Fibroblast of gingiva (primary cell): ENCODE data around the gene BAZ2B.
A peak's percentile ranks its signal among the peaks of the same experiment; 100 is the strongest.

ENCODE experiments used
- DNase-seq: peaks from one replicate; pipeline ENCODE4 v3.0.0-alpha.2; 2011; ENCODE audit warnings: low read depth

Gene BAZ2B

GRCh38 chr2:159617100-159617499 lies 752 bp upstream of the BAZ2B start:
- DNase-seq, result no peak

DNA sequence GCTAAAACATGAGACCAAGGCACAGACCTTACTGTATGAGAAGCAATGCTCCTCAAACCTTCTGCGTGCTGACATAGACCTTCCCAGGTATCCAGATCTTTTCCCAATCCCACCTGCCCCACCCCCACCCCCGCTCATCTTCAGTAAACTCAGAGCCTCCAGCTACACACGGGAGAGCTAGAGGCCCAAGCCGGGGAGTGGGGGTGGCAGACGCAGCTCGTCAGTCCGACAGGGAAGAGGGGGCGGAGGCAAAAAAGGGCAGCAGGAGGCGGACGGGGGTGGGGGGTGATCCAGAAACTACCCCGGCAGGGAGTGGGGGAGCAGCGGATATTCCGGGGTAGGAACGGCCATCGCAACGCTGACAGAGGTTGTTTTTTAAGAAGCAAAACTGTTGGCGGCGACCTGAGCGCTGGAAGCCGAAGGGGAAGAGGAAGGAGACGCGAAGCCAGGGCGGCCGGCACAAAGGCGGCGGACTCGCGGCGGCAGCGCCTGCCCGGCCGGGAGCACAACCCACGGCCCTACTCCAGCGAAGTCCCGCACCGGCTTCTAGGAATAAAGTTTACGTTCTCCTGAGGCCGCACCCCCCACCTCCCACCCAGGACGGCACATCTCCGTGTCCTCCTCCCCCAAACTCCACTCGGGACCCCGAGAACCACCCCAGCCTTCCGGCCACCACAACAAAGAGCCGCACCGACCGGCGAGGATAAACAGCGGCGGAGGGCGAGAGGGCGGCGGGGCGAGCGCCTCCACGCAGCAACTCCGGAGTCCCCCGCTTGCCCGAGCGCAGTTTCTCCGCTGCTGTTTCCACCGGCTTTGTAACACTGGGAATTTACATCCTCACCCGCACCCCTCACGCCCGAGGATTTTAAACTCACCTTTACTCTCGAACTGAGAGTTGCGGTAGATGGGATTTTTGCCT lies 722 bp downstream of the BAZ2B start:
- DNase-seq, result peak; percentile 91

DNA sequence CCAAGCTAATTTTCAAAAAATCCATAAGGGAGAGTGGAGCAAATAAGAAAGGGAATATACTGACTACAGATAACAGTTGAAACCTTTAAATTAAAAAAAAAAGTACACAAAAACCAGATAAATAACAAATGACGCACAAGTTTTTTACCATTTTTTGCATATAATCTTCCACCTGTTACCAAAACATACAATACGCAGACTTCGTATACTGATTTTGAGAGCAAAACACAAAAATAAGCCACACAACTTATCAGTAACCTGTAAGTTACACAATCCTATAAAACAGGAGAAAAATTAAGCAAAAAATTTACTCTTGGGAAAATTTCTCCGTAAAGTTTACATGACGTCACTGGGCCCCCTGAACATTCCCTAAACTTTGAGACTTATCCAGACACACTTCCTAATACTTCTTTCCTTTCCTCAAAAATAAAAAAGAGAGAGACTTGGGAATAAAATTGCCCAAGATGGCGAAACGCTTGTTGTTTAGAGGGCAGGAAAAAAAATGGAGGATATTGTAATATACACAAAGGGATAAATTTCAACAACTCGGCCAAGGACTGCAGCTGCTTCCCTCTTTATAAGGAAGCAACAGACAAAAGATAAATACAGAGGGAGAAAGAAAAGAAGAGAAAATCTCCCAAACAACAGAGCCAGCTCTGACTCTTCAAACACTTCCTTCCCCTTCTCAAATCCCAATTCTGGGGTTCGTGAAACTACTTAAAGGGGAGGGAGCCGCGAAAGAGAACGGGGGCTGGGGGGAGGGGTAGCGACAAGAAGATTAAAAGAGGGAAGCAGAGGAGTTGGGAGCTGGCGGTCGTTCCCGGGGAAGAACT lies 1.6 kb downstream of the BAZ2B start:
- DNase-seq, result peak; percentile 57

- DNase-seq, result peak; percentile 9
Observed at GRCh38 chr2:159613651-159614285, 2.6 kb downstream of the BAZ2B start.

DNA sequence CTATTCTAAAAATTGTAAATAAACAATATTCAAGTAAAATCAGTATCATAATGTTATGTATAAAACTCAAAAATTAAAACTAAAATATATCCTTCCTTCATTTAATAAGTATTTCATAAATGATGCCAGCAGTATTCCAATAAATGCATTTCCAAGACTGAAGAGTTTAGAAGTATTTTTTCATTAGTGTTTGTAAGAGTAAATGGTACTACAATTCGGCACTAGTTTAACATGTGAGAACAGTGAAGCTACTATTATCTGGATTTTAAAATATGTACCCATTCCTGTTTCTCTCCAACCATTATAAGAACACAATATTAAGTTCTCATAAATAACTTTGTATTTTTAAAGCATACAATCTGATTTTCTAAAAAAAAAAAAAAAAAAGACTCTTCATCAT lies 3.3 kb downstream of the BAZ2B start:
- no peak for DNase-seq

DNA sequence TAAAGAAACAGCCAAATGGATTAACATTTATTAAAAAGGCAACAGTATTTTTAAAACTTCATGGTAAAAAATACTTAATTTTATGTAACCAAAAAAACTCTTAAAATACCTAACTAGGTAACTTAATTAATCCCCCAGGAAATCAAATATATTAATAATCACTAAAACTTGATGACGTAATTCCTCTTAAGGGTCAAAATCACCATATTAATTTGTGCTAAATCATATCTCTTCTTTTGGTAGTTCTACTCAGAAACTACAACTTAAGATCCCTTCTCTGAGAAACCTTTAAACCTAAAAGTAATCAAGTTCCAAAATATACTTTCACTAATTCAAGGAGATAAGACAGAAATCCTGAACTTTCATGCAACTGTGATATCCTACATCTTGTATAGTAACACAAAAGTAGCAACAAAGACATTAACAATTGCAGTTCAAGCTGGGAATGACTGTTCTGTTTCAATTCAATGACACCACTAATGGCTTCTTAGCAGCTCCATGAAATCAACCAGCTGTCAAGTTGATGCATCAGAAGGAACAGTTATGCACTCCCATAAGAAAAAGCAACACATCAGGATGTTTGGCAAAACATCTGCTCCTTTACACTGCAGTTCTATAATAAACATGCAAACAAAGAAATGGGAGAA lies 4.0 kb downstream of the BAZ2B start:
- DNase-seq, result no peak

DNA sequence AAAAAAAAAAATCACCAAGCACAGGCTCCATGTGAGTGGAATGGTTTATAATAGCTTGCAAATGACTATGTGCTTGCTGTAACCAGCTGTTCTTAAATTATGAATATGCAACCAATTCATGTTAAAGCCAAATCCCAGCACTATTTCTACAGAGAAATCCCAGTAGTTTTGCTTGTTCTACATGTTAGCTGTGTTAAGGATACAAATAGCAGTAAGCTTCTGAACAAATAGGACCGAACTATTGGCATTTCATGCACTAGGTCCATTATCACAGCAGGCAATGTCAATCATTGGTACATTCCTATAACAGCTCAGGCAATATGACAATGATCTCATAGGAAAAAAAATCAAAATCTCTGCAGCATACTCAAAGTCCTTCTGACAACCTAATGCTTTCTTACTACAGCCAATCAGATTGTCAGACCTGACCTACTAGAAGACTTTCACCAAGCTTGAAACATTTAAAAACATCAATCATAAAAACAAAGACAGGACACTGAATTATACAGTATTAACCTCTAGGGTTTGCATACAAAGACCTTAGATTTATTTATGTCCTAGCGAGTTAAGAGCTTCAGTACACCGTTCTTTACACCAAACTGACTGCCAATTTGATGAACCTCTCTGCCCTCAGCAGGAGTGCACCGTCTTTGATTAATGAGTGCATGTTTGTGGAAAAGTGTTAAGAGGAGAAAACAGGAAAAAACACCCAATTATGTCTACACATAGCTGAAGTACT lies 6.4 kb downstream of the BAZ2B start:
- no peak for DNase-seq

DNA sequence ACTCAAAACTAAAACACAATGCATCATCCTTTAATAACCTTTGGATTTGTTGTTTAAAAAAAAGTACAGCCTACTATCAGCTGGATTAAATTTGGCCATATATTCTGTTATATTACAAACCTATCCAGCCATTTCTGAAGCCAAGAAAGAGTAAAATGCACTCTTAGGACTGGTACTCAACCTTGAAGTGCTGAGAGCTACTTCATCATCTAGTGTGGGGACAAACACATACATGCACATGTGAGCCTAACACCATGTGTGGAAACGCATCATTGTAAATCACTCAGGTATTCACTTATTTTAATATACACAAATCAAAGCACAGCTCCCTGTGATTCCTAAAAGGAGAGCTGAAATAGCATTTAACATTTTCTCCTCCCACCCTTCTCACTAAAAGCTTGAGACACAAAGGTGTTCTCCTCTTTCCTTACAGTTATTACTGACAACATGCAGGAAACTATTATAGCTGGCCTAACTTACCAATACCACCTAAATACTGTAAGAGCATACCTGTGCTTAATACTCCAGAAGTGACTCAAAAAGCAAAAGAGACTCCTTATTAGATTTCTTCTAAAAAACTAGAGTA lies 7.5 kb downstream of the BAZ2B start:
- DNase-seq, result no peak

GRCh38 chr2:159608108-159608507 lies 8.2 kb downstream of the BAZ2B start:
- no peak for DNase-seq

DNA sequence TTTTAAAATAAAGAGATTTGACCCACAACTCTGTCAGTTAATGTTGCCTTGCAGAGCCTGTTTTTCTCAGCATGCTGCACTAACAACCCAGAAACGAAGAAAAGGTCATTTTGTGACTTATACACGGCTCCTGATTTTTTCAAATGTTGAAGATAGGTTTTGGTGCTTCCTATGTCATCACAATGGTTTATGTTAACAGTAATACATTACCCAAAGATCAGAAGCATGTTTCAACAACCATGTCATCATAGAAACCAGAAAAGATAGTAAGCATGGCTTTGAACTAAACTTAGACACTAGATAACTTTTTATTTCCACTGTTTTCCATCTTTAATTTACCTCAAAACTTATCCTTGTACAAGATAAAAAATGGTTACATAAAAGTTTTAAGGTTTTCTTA lies 10.1 kb downstream of the BAZ2B start:
- no peak for DNase-seq

GRCh38 chr2:159605441-159606178 lies 10.7 kb downstream of the BAZ2B start:
- DNase-seq, result no peak

DNA sequence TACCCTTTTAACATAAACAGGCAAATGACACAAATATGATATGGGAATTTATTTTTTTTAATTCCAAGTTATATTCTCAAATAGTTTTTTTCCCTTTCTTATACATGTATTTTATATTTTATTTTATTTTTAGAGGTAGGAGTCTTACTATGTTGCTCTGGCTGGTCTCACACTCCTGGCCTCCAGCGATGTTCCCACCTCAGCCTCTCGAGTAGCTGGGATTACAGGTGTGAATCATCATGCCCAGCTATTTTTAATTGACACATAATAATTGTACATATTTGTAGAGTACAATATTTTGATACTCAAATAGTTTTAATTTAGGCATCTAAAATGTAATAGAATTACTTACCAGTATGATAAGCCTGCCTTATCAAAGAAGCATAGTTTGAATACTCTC lies 12.2 kb downstream of the BAZ2B start:
- DNase-seq, result no peak

GRCh38 chr2:159600752-159601151 lies 15.6 kb downstream of the BAZ2B start:
- DNase-seq, result no peak

- DNase-seq, result no peak
Observed at GRCh38 chr2:159595410-159596046, 20.8 kb downstream of the BAZ2B start.

GRCh38 chr2:159592441-159592840 lies 23.9 kb downstream of the BAZ2B start:
- DNase-seq, result no peak

DNA sequence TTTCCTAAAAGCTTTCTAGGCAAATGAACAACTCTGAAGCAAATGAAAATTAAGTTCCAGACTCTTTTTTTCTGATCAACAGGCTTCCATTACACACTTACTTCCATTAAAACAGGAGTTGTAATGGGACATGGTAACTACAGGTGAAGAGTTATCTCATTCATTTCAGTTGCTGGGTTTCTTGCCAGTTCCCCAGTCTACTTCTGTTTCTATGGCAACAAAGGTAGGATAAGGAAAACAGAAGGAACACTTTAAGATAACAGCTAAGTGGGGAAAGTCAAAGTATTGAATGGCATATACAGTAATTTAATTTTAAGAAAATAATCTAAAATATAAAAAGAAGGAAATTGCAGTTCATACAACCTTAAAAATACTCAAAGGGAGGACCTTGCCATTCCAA lies 25.1 kb downstream of the BAZ2B start:
- no peak for DNase-seq

- DNase-seq, result no peak
Observed at GRCh38 chr2:159589286-159589685, 27.1 kb downstream of the BAZ2B start.

DNA sequence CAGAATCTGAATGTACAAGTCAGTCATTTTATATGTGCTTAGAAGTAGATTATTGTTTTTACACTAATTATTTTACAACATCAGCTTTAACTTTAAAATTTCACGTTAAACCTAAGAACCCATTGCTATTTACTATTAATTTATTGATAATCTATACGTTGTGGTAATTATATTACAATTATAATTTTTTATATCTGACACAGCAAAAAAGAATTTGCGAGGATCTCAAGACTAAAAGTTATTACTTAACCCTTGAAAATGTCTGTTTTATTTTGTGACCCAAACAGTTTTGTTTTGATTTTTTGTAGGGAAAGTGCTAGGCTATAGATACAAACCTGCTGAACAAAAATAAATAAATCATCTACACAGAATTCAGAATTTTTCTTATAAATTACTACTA lies 30.3 kb downstream of the BAZ2B start:
- no peak for DNase-seq

GRCh38 chr2:159585622-159586021 lies 30.7 kb downstream of the BAZ2B start:
- DNase-seq, result no peak

DNA sequence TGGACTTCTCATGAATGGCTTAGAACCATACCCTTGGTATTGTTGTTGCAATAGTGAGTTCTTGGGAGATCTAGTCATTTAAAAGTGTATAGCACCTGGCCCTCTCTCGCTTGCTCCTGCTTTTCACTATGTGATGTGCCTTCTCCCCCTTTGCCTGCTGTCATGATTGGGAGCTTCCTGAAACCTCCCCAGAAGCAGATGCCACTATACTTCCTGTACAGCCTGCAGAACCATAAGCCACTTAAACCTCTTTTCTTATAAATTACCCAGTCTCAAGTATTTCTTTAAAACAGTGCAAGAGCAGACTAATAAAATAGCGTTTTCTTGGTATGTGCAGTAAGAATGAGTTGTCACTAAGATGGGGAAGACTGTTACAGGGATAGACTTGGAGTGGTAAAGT lies 31.6 kb downstream of the BAZ2B start:
- no peak for DNase-seq
